HUES48 (cell line): ENCODE data around the gene TOLLIP.

Experiments
- H3K27ac ChIP-seq: one replicate; pipeline ENCODE4 v1.7.0; 2013; ENCODE audit warnings: low read depth, low read length, inconsistent platforms
- H3K27me3 ChIP-seq: 2 replicates; pipeline ENCODE4 v1.6.1; 2013; ENCODE audit warnings: mild to moderate bottlenecking, low read length; ENCODE audit not compliant: control insufficient read depth, insufficient read depth
- H3K36me3 ChIP-seq: 2 replicates; pipeline ENCODE4 v1.6.1; 2013; ENCODE audit warnings: low read length; ENCODE audit not compliant: control insufficient read depth, insufficient read depth
- H3K4me1 ChIP-seq: 2 replicates; pipeline ENCODE4 v1.6.1; 2013; ENCODE audit warnings: mild to moderate bottlenecking, low read length; ENCODE audit not compliant: control insufficient read depth, insufficient read depth
- H3K4me3 ChIP-seq: 2 replicates; pipeline ENCODE4 v1.5.1; 2013; ENCODE audit warnings: mild to moderate bottlenecking, low read depth, low read length
- H3K9ac ChIP-seq: 2 replicates; pipeline ENCODE4 v1.6.1; 2013; ENCODE audit warnings: mild to moderate bottlenecking, low read depth, low read length, moderate library complexity
- H3K9me3 ChIP-seq: 2 replicates; pipeline ENCODE4 v1.6.1; 2013; ENCODE audit warnings: low read length; ENCODE audit not compliant: control insufficient read depth, insufficient read depth

TOLLIP gene

DNA sequence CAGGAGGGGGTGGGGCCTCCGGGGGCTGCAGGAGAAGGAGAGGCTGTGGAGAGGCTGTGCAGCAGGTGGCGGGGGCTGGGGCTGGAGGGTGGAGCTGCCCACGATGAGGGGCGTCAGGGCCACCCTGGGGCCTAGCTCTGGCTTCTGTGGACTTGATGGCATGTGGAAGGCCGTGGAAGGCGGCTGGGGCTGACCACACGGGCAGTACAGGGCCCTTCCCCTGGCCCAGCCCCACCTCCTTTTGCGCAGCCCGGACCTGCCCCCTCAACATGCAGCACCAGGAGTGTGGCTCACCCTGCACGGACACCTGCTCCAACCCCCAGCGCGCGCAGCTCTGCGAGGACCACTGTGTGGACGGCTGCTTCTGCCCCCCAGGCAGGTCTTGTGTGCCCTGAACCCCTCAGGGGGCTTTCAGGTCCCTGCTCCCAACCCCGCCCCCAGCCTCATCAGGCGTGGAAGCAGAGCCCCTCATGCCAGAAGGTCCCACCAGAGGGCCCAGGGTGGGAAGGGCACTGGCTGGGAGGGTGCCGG lies 80.4 kb downstream of the TOLLIP start:
- Histone ChIP-seq H3K9ac (no peak overlapping the region), H3K27me3 (no peaks in the 10 kb centered on the region), H3K9me3 (no peaks in the 10 kb centered on the region), H3K36me3 (no peaks in the 10 kb centered on the region), H3K4me3 (no peak overlapping the region), H3K27ac (no peak overlapping the region), H3K4me1 (no peaks in the 10 kb centered on the region; the same call in 1 of the 2 replicates)

DNA sequence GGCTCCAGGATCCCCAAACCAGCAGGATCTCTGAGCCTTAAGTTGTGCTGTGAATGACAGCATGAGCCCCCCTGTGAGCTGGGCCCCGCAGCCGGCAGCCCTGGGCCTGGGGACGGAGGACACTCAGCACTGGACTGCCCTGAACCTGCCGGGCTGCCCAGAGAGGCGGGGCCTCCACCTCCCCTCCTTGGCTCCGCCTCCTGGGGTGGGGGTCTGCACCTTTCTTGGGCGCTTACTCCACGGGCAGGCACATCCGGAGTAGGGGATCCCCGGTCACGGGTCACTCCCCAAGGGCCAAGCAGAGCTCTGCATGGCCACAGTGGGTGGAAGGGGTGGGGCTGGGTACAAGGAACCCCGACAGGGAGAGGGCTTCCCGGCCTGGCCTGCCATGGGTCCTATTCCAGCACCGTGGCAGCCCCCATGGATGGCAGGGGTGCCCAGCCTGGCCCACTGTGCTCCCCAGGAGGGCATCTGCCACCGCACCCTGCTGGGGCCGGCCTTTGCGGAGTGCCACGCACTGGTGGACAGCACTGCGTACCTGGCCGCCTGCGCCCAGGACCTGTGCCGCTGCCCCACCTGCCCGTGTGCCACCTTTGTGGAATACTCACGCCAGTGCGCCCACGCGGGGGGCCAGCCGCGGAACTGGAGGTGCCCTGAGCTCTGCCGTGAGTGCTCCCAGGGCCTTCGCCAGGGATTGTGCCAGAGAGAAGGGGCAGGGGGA lies 81.2 kb downstream of the TOLLIP start:
- H3K27me3 ChIP-seq, result no peaks in the 10 kb centered on the region
- H3K27ac ChIP-seq, result no peak overlapping the region
- H3K9ac ChIP-seq, result no peak overlapping the region
- no peaks in the 10 kb centered on the region for H3K36me3 ChIP-seq
- no peaks in the 10 kb centered on the region for H3K9me3 ChIP-seq
- no peaks in the 10 kb centered on the region; the same call in 1 of the 2 replicates for H3K4me1 ChIP-seq
- no peak overlapping the region for H3K4me3 ChIP-seq

DNA sequence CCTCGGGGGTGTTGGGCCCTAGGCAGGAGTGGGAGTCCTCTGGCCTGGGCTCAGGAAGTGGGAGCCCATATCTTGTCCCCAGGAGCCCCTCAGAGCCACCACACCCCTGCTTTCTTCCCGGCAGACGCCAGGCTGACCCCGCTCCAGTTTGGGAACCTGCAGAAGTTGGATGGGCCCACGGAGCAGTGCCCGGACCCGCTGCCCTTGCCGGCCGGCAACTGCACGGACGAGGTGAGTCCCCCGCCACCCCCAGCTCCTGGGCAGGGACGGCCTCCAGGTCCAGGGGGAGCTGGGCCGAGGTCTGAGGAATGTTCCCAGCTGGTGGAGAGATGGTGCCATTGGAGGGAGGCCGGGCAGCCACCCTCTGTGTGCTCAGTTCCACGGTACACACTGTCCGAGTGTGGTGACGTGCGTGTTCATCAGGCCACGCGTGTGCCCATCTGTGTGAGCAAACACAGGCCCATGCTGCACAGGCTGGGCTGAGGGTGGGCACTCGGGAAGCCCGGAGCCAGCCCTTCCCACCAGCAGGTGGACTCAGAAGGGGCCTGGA lies 81.8 kb downstream of the TOLLIP start:
- no peak overlapping the region for H3K9ac ChIP-seq
- no peak overlapping the region for H3K27ac ChIP-seq
- no peaks in the 10 kb centered on the region; the same call in 1 of the 2 replicates for H3K4me1 ChIP-seq
- H3K36me3 ChIP-seq, result no peaks in the 10 kb centered on the region
- H3K4me3 ChIP-seq, result no peak overlapping the region
- no peaks in the 10 kb centered on the region for H3K27me3 ChIP-seq
- H3K9me3 ChIP-seq, result no peaks in the 10 kb centered on the region

DNA sequence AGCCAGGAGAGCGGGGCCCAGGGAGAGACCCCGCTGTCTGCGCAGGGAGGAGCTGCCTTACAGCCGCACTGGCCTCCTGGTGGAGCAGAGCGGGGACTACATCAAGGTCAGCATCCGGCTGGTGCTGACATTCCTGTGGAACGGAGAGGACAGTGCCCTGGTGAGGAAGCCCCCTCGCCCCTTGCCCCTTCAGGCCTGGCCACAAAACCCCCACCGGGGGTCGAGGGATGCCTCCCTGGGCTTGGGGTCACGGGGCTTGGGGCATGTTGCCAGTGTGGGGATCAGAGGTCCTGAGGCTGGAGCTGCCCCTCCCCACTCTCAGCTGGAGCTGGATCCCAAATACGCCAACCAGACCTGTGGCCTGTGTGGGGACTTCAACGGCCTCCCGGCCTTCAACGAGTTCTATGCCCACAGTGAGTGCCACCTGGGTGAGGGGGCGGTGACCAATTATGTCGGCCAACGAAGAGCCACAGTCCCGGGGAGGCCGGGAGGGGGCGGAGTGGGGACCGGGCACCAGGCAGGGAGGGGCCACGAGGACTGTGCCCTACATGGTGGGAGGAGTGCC lies 82.4 kb downstream of the TOLLIP start:
- Histone ChIP-seq H3K9me3 (no peaks in the 10 kb centered on the region), H3K36me3 (no peaks in the 10 kb centered on the region), H3K27me3 (no peaks in the 10 kb centered on the region), H3K27ac (no peak overlapping the region), H3K4me1 (no peaks in the 10 kb centered on the region; the same call in 1 of the 2 replicates), H3K9ac (no peak overlapping the region), H3K4me3 (no peak overlapping the region)

DNA sequence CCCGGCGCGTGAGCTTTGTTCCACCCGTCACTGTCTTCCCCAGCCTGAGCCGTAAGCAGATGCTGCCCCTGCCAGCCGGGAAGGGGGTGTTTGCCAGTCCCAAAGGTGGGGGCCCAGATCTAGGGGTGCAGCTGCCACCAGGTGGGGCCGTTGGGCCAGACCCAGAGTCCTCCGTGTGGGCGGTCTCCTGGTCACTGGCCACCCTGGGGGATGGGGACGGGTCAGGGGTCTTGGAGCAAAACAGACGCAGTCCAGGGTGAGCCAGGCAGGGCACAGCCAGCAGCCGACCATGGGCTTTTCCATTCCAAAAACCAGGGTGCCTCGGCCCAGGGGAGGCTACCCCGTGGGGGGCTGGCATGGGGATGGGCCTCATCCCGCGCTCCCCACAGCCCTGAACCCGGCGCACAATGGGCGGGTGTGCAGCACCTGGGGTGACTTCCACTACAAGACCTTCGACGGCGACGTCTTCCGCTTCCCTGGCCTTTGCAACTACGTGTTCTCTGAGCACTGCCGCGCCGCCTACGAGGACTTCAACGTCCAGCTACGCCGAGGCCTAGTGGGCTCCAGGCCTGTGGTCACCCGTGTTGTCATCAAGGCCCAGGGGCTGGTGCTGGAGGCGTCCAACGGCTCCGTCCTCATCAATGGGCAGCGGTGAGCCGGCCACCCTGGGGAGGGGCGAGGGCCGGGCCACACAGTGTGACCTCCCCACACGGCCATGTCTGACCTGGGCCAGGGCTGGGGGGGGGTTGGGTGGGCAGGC lies 83.0 kb downstream of the TOLLIP start:
- Histone ChIP-seq H3K4me1 (no peaks in the 10 kb centered on the region; the same call in 1 of the 2 replicates), H3K4me3 (no peak overlapping the region), H3K27ac (no peak overlapping the region), H3K9ac (no peak overlapping the region), H3K27me3 (no peaks in the 10 kb centered on the region), H3K36me3 (no peaks in the 10 kb centered on the region), H3K9me3 (no peaks in the 10 kb centered on the region)

DNA sequence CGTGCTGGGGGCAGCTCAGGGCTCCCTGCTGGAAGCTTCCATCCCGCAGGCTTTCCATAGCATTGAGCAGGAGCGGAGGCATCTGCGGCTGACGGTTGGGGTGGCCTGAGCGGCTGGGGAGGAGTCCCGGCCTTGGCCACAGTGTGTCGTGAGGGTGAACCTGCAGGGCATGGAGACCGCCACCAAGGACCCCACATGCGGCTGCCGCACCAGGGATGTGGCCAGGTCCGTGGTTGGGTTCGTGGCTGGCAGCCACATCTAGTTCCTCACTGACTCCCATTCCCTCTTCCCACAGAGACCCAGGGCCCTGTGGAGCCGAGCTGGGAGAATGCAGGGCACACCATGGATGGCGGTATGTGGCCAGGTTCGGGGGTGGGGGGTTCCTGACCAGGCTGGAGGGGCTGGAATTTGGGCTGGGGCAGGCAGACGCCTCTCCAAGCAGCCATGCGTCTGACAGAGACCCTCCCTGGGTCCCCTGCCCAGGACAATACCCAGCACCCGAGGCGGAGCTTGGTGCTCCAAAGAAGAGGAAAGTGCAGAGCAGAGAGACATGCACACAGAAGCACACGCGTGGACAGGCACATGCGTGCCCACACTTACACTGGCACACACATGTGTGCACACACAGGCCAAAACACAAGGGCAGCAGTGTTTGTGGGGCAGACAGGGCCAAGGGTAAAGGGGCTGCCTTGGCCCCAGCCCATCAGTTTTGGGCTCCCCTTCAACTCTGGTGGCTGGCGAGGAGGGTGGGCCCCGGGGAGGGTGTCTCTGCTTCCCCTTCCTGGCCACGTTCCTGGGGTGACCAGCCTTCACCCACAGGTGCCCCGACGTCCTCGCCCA lies 83.8 kb downstream of the TOLLIP start:
- Histone ChIP-seq H3K36me3 (no peaks in the 10 kb centered on the region), H3K4me1 (no peaks in the 10 kb centered on the region; the same call in 1 of the 2 replicates), H3K4me3 (no peak overlapping the region), H3K9ac (no peak overlapping the region), H3K9me3 (no peaks in the 10 kb centered on the region), H3K27ac (no peak overlapping the region), H3K27me3 (no peaks in the 10 kb centered on the region)

DNA sequence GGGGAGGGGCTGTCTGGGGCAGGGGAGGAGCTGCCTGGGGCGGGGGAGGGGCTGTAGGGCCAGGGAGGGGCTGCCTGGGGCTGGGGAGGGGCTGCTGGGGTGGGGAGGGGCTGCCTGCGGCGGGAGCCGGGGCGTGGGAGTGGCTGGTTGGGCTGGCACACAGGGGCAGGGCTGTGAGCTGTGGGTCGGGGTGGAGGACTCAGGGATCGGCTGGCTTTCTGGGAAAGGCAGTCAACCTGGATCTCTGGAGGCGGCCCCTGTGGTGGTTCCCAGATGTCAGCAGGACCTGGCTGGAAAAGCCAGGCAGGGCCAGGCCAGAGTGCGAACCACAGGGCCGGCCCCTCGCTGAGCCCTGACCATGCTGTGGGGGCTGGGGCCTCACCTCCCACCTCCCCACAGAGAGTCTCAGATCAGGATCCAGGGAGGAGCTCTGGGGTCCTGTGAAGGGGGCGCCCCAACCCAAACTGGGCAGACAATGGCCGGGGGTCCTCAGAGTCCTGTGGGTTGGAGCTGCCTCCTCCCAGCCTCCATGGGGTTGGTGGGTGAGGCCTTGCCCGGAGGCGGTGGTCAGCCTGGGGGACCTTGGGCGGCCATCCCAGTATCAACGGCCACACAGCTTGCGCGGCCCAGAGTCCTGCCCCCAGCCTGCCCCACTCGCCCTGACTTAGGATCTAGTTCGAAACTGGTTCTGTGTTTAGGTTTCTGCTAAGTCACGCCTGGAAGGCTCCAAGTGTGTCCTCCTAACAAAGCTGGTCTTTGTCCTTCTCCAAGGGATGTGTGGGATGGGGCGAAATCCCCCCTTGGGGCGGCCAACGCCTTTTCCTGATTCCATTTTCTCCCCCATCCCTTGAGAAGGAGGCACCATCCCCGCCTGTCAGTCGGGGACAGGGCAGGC lies 84.7 kb downstream of the TOLLIP start:
- H3K4me3 ChIP-seq, result no peak overlapping the region
- H3K9me3 ChIP-seq, result no peaks in the 10 kb centered on the region
- H3K9ac ChIP-seq, result no peak overlapping the region
- no peaks in the 10 kb centered on the region for H3K36me3 ChIP-seq
- no peaks in the 10 kb centered on the region; the same call in 1 of the 2 replicates for H3K4me1 ChIP-seq
- H3K27ac ChIP-seq, result no peak overlapping the region
- H3K27me3 ChIP-seq, result no peaks in the 10 kb centered on the region
